Measurements from ENCODE around the gene GTSF1L.
"Not testable (repeated sequence)": the region's sequence is repeated elsewhere in the genome, so short reads cannot be mapped to it uniquely, and the experiment has no call there.

The GTSF1L gene

DNA sequence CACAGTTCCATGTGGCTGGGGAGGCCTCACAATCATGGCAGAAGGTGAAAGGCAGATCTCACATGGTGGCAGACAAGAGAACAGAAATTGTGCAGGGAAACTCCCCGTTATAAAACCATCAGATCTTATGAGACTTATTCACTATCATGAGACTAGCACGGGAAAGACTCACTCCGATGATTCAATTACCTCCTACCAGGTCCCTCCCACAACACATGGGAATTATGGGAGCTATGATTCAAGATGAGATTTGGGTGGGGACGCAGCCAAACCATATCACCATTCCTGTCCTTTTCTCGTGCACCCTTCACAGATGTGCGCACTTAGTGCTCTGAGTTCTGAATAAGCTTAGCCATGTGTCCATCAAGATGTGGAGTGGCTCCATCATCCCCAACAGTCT, 31.1 kb upstream of the GTSF1L start:
- H3K9me3 ChIP-seq (ENCODE audit: control insufficient read depth in 2 of 2, low read length in 2 of 2) = not testable (repeated sequence)

DNA sequence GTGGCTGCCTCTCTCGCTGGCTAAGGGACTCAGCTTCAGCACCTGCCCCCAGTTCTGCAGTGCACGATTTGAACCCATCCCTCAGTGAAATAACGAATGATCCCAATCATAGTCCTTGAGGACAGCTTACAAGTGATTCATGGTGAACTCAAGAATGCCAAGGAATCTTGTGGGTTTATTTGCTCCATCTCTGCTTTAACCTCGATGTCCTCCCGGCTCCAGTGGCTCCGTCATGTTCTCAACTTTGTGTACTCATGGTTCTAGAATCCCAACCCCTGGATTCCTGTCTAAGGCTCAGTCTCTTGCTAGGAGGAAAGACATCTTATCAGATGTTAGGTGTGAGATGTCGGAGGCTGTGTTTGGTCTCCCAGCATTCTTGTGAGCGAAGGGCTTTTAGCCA, 29.0 kb upstream of the GTSF1L start:
- Histone ChIP-seq H3K27ac (ENCODE audit: low read length) (no peak overlapping the region), H3K36me3 (ENCODE audit: control insufficient read depth in 2 of 2, insufficient read depth in 2 of 2, low read length in 2 of 2) (no peaks in the 10 kb centered on the region), H3K27me3 (ENCODE audit: control insufficient read depth in 1 of 2, insufficient read depth in 2 of 2, low read length in 2 of 2) (no peaks in the 10 kb centered on the region), H3K4me1 (ENCODE audit: control insufficient read depth, insufficient read depth, low read length) (peaks cover 6% of the 10 kb centered on the region), H3K4me3 (ENCODE audit: low read length in 2 of 2) (no peak overlapping the region), H3K9me3 (ENCODE audit: control insufficient read depth in 2 of 2, low read length in 2 of 2) (no peaks in the 10 kb centered on the region), H3K9ac (ENCODE audit: low read length in 2 of 2) (no peak overlapping the region)

More for the DNA sequence above, 31.1 kb upstream of the GTSF1L start:
- H3K4me3 ChIP-seq (ENCODE audit: low read length in 2 of 2); H3K27me3 ChIP-seq (ENCODE audit: control insufficient read depth in 1 of 2, insufficient read depth in 2 of 2, low read length in 2 of 2); H3K36me3 ChIP-seq (ENCODE audit: control insufficient read depth in 2 of 2, insufficient read depth in 2 of 2, low read length in 2 of 2); H3K9ac ChIP-seq (ENCODE audit: low read length in 2 of 2); H3K27ac ChIP-seq (ENCODE audit: low read length): not testable (repeated sequence)
- peaks cover 16% of the 10 kb centered on the region for H3K4me1 ChIP-seq (ENCODE audit: control insufficient read depth, insufficient read depth, low read length)

DNA sequence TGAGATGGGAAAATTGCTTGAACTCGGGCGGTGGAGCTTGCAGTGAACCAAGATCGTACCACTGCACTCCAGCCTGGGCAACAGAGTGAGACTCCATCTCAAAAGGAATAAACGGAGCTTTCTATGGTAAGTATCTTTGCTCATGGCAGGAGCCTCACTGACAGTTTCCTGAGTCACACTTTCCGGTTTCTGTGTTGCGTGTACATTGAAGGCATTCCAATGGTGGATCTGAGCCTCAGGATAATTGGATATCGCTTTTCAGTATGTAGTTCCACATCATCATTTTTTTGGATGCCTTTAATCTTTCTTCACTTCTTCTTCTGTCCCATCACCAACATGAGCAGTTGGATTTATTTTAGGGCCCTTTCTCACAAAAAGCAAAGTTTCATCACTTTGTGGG, 28.6 kb upstream of the GTSF1L start:
- Histone ChIP-seq H3K4me3 (ENCODE audit: low read length in 2 of 2) (no peak overlapping the region), H3K27ac (ENCODE audit: low read length) (no peak overlapping the region), H3K9ac (ENCODE audit: low read length in 2 of 2) (no peak overlapping the region), H3K4me1 (ENCODE audit: control insufficient read depth, insufficient read depth, low read length) (peaks cover 7% of the 10 kb centered on the region), H3K27me3 (ENCODE audit: control insufficient read depth in 1 of 2, insufficient read depth in 2 of 2, low read length in 2 of 2) (no peaks in the 10 kb centered on the region), H3K9me3 (ENCODE audit: control insufficient read depth in 2 of 2, low read length in 2 of 2) (no peaks in the 10 kb centered on the region), H3K36me3 (ENCODE audit: control insufficient read depth in 2 of 2, insufficient read depth in 2 of 2, low read length in 2 of 2) (no peaks in the 10 kb centered on the region)

DNA sequence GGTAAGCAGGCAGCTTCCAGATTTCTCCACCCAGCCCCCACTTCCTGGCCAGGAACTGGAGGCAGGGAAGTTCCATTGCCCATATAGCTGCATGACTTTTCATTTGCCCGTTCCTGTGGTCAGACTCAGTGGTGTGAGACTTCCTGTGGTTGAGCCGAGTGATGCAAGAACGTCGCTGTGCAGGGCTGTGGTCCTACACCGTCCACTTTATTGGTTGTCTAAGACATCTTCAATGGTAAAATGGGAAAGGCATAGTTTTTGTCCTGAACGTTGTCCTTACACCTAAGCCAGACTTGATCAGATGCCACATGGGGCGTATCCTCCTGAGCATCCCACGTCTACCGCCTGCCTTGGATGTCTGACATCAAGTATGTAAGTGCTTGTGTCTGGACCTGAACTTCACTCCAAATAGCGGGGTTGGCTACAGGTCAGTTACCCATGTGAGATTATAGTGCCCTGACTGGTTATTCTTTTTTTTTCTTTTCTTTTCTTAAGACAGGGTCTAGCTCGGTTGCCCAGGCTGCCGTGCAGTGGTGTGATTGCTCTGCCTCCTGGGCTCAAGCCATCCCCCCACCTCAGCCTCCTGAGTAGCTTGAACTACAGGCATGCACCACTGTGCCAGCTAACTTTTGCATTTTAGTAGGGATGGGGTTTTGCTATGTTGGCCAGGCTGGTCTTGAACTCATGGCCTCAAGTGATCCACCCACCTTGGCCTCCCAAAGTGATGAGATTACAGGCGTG, 25.9 kb upstream of the GTSF1L start:
- H3K9me3 ChIP-seq (ENCODE audit: control insufficient read depth in 2 of 2, low read length in 2 of 2) = no peaks in the 10 kb centered on the region
- H3K4me1 ChIP-seq (ENCODE audit: control insufficient read depth, insufficient read depth, low read length) = peaks cover 11% of the 10 kb centered on the region
- H3K27ac ChIP-seq (ENCODE audit: low read length) = no peak overlapping the region
- no peak overlapping the region for H3K9ac ChIP-seq (ENCODE audit: low read length in 2 of 2)
- H3K4me3 ChIP-seq (ENCODE audit: low read length in 2 of 2) = no peak overlapping the region
- peaks cover 2 to 3% of the 10 kb centered on the region in 2 donors for H3K27me3 ChIP-seq (ENCODE audit: control insufficient read depth in 1 of 2, insufficient read depth in 2 of 2, low read length in 2 of 2)
- H3K36me3 ChIP-seq (ENCODE audit: control insufficient read depth in 2 of 2, insufficient read depth in 2 of 2, low read length in 2 of 2) = no peaks in the 10 kb centered on the region

DNA sequence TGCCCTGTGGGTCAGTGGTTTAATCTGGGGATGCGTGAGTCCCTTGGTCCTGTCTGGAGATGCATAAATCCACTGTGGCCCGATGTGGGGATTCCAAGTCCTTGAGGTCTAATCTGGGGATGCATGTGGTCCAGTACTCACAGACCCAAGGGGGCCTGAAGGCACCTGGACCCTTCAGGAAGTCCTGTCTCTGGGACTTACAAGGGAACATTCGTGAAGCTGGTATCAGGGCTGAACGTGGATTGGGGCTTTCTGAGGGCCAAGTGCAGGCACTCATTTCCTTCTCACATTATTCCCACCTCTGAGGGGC, 25.2 kb upstream of the GTSF1L start:
- Histone ChIP-seq H3K4me1 (ENCODE audit: control insufficient read depth, insufficient read depth, low read length) (peaks cover 11% of the 10 kb centered on the region), H3K9ac (ENCODE audit: low read length in 2 of 2) (no peak overlapping the region), H3K9me3 (ENCODE audit: control insufficient read depth in 2 of 2, low read length in 2 of 2) (no peaks in the 10 kb centered on the region), H3K27me3 (ENCODE audit: control insufficient read depth in 1 of 2, insufficient read depth in 2 of 2, low read length in 2 of 2) (peaks cover 2 to 3% of the 10 kb centered on the region in 2 donors), H3K4me3 (ENCODE audit: low read length in 2 of 2) (no peak overlapping the region), H3K27ac (ENCODE audit: low read length) (peak overlapping the region; percentile 67), H3K36me3 (ENCODE audit: control insufficient read depth in 2 of 2, insufficient read depth in 2 of 2, low read length in 2 of 2) (no peaks in the 10 kb centered on the region)

DNA sequence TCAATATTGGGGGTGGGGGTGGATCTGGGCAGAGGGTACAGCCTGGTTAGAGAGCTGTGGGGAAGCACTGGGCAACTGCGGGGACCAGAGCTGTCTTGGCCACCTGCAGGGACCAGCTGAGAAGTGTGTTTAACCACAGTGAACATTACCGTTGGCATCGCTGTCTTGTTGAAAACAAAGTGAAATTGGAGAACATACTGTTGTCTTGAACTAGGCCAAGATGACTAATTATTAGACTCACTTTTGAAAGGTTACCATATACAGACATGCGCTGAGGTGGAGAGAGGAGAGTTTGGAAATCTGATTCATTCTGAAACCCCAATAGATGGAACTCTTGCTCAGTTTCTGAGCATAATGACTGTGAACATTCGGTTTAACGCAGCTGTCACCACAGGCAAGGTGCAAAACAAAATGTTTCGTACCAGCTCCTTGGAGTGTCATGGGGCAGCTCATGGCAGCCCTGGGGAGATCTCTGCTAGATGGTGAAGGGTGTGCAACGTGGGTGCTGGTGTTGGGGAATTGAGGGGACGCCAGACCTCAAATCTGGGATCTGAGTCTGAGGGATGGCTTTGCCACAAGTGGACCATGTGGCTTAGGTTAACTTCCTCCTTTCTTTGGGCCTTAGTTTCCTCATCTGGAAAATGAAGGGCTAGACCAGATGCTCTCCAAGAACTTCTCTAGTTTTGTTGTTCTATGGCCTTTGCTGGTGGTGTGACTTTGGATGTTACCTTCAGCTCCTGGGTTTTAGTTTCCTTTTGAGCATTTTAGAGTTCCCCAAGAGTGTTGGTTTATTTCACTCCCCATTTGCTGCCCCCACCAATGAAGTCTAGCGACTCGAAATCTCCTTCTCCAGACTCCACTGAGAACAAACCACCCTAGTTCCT, 24.6 kb upstream of the GTSF1L start:
- peaks cover 2 to 3% of the 10 kb centered on the region in 2 donors for H3K27me3 ChIP-seq (ENCODE audit: control insufficient read depth in 1 of 2, insufficient read depth in 2 of 2, low read length in 2 of 2)
- peak overlapping the region in 1 of 2 donors; percentile 36 for H3K9ac ChIP-seq (ENCODE audit: low read length in 2 of 2)
- no peaks in the 10 kb centered on the region for H3K36me3 ChIP-seq (ENCODE audit: control insufficient read depth in 2 of 2, insufficient read depth in 2 of 2, low read length in 2 of 2)
- peak overlapping the region; percentile 67 for H3K27ac ChIP-seq (ENCODE audit: low read length)
- H3K4me3 ChIP-seq (ENCODE audit: low read length in 2 of 2) = no peak overlapping the region
- peaks cover 11% of the 10 kb centered on the region for H3K4me1 ChIP-seq (ENCODE audit: control insufficient read depth, insufficient read depth, low read length)
- H3K9me3 ChIP-seq (ENCODE audit: control insufficient read depth in 2 of 2, low read length in 2 of 2) = no peaks in the 10 kb centered on the region

DNA sequence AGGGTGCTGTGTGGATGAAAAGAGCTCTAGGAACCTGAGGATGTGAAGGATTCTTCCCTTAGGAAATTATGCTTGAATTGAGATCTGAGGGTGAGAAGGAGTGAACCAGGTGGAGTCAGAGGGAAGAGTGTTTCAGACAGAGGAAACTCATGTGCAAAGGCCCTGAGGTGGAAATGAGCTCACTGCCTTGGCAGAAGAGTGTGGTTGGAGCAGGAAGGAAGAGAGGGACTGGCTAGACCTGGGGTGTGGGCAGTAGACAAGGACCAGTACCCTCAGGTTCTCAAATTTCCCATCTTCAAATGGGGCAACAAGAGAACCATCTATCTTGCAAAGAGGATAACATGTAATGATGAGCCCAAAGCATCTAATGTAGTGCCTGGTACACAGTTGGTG, 24.0 kb upstream of the GTSF1L start:
- Histone ChIP-seq H3K9me3 (ENCODE audit: control insufficient read depth in 2 of 2, low read length in 2 of 2) (no peaks in the 10 kb centered on the region), H3K27ac (ENCODE audit: low read length) (peak overlapping the region; percentile 67), H3K4me1 (ENCODE audit: control insufficient read depth, insufficient read depth, low read length) (peaks cover 11% of the 10 kb centered on the region), H3K27me3 (ENCODE audit: control insufficient read depth in 1 of 2, insufficient read depth in 2 of 2, low read length in 2 of 2) (peaks cover 2 to 3% of the 10 kb centered on the region in 2 donors), H3K36me3 (ENCODE audit: control insufficient read depth in 2 of 2, insufficient read depth in 2 of 2, low read length in 2 of 2) (no peaks in the 10 kb centered on the region), H3K9ac (ENCODE audit: low read length in 2 of 2) (no peak overlapping the region), H3K4me3 (ENCODE audit: low read length in 2 of 2) (no peak overlapping the region)

DNA sequence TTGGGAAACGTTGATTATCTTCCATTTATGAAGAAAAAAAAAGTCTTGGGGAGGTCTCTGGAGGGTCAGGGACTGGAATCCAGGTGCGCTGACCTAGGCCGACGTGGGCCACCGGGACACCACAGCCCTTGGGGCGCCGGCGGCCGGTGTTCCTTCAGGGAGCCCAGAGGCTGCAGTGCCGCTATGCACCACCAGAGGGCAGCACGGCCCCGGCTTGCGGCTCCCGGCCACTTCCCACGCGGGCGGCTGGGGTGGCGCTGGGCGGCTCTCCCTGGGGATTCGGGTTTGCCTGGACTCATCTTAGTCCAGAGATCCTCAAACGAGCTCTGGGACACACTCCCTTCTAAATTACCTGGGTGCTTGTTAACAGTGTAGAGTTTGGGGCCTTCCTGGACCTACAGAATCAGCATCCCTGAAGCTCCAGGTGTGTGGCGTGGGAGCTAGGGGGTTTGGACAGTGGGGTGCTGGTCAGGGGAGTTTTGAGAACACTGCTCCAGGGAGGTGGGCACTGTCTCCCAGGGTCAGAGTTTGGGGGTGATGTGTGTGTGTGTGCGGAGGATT, 23.0 kb upstream of the GTSF1L start:
- no peak overlapping the region for H3K4me3 ChIP-seq (ENCODE audit: low read length in 2 of 2)
- no peak overlapping the region for H3K27ac ChIP-seq (ENCODE audit: low read length)
- H3K27me3 ChIP-seq (ENCODE audit: control insufficient read depth in 1 of 2, insufficient read depth in 2 of 2, low read length in 2 of 2) = peaks cover 2 to 10% of the 10 kb centered on the region in 2 donors
- H3K9ac ChIP-seq (ENCODE audit: low read length in 2 of 2) = no peak overlapping the region
- no peaks in the 10 kb centered on the region for H3K9me3 ChIP-seq (ENCODE audit: control insufficient read depth in 2 of 2, low read length in 2 of 2)
- H3K36me3 ChIP-seq (ENCODE audit: control insufficient read depth in 2 of 2, insufficient read depth in 2 of 2, low read length in 2 of 2) = no peaks in the 10 kb centered on the region
- H3K4me1 ChIP-seq (ENCODE audit: control insufficient read depth, insufficient read depth, low read length) = peaks cover 11% of the 10 kb centered on the region

DNA sequence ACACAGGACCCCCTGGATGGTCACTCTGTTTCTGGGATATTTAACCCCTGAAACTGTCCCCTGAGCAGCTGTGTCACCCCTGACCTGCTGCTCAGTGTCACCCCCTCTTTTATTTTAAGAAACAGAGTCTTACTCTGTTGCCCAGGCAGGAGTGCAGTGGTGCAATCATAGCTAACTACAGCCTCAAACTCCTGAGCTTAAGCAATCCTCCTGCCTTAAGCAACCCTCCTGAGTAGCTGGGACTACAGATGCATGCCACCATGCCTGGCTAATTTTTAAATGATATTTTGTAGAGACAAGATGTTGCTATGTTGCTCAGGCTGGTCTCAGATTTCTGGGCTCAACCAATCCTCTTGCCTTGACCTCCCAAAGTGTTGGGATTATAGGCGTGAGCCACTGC, 21.5 kb upstream of the GTSF1L start:
- Histone ChIP-seq H3K4me3 (ENCODE audit: low read length in 2 of 2) (no peak overlapping the region), H3K27ac (ENCODE audit: low read length) (no peak overlapping the region), H3K9ac (ENCODE audit: low read length in 2 of 2) (no peak overlapping the region), H3K9me3 (ENCODE audit: control insufficient read depth in 2 of 2, low read length in 2 of 2) (no peaks in the 10 kb centered on the region), H3K27me3 (ENCODE audit: control insufficient read depth in 1 of 2, insufficient read depth in 2 of 2, low read length in 2 of 2) (peaks cover 3 to 10% of the 10 kb centered on the region in 2 donors), H3K4me1 (ENCODE audit: control insufficient read depth, insufficient read depth, low read length) (peaks cover 11% of the 10 kb centered on the region), H3K36me3 (ENCODE audit: control insufficient read depth in 2 of 2, insufficient read depth in 2 of 2, low read length in 2 of 2) (no peaks in the 10 kb centered on the region)

DNA sequence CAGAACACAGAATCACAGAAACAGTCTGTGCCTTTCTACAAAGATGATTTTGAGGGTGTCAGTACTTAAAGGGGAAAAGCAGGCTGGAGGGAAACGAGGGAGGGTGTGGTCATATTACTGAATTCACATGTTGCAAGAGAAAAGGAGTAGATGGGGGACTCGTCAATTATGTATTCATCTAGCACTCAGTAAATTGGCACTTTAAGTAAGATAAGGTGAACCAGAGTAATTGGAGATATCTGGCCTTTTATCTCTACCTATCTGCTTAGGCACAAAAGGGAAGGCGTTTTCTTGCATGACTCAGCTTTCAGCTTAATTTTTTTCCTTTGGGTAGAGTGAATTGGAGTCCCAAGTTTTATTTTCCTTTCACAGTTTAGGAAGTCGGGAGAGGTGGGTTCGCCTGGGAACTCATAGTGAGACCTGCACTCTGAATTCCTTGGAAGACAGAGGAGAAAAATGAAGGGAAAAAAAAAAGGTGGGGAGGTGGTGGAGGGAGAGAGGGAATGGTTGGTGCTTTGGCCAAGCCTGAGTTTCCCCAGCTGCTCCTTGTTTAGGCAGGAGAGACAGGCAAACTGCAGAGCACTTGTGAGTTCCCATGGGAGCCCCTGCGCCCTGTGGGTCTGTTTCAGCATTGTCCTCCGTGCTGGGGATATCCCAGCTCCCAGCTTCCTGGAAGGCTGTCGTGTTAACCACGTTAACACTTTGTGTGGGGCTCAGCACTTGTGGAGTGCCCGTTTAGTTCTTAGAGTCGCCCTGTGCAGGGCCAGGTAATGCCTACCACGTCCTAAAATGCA, 19.7 kb upstream of the GTSF1L start:
- Histone ChIP-seq H3K4me1 (ENCODE audit: control insufficient read depth, insufficient read depth, low read length) (peaks cover 10% of the 10 kb centered on the region), H3K4me3 (ENCODE audit: low read length in 2 of 2) (no peak overlapping the region), H3K36me3 (ENCODE audit: control insufficient read depth in 2 of 2, insufficient read depth in 2 of 2, low read length in 2 of 2) (no peaks in the 10 kb centered on the region), H3K27ac (ENCODE audit: low read length) (no peak overlapping the region), H3K9ac (ENCODE audit: low read length in 2 of 2) (no peak overlapping the region), H3K9me3 (ENCODE audit: control insufficient read depth in 2 of 2, low read length in 2 of 2) (no peaks in the 10 kb centered on the region), H3K27me3 (ENCODE audit: control insufficient read depth in 1 of 2, insufficient read depth in 2 of 2, low read length in 2 of 2) (peaks cover 5 to 10% of the 10 kb centered on the region in 2 donors)

All from stomach smooth muscle (tissue), 2 donors.